Vagina (tissue), 2 donors: ENCODE data around the gene COPG1. TPM values are rescaled to one million over a fixed set of nuclear protein-coding genes. Genes with fewer than 3 reads are reported as not detected.

Experiments used
- DNase-seq, 2 donors: peaks; one replicate each; pipeline ENCODE4 v3.0.0-alpha.2; 2017; ENCODE audit errors: extremely low spot score in 2 of 2
- H3K27ac ChIP-seq: fragments of 200-600 bp; sonication (generic); one replicate; pipeline ENCODE4 v1.5.1; 2019
- H3K27me3 ChIP-seq: fragments of 200-600 bp; sonication (generic); one replicate; pipeline ENCODE4 v1.5.1; 2019
- H3K36me3 ChIP-seq, 2 donors: fragments of 200-600 bp; sonication (generic); one replicate each; pipeline ENCODE4 v1.5.1; 2017 to 2019
- H3K4me1 ChIP-seq: fragments of 200-600 bp; sonication (generic); one replicate; pipeline ENCODE4 v1.5.1; 2019
- H3K4me3 ChIP-seq, 2 donors: fragments of 200-600 bp; sonication (generic); 1 replicate in 1 of 2; 2 replicates in 1 of 2; pipeline ENCODE4 v1.5.1; 2016 to 2019
- H3K9me3 ChIP-seq: fragments of 200-600 bp; sonication (generic); one replicate; pipeline ENCODE4 v1.5.1; 2019
- POLR2A ChIP-seq, 2 donors: fragments of 450-650 bp; IDR thresholded peaks; one replicate each; pipeline ENCODE4 v1.6.1; 2017; ENCODE audit warnings: antibody characterized with exemption in 2 of 2, mild to moderate bottlenecking in 2 of 2, moderate library complexity in 2 of 2
- POLR2AphosphoS5 ChIP-seq, 2 donors: sonication (generic); formaldehyde crosslinking; IDR thresholded peaks; one replicate each; pipeline ENCODE4 v1.9.0; 2017; ENCODE audit warnings: antibody characterized with exemption in 2 of 2, mild to moderate bottlenecking in 2 of 2, low read depth in 1 of 2; ENCODE audit not compliant: insufficient read depth in 1 of 2
- intact Hi-C: fragments of 100-400 bp; cut with DNase I; formaldehyde crosslinking; loops from one replicate; pipeline ENCODE4 v1.15.1; 2023
- total RNA-seq: library from RNA; depleted of rRNA; stranded (reverse); fragments of >200 nt; gene quantifications from one replicate; pipeline ENCODE4 v1.2.3, GENCODE V29; 2016
- TF ChIP-seq, protein P1 (sequence below), 3 experiments: fragments of 450-650 bp in 2 of 3; fragments of 200-600 bp in 1 of 3; sonication (generic) in 1 of 3; IDR thresholded peaks; one replicate each; pipeline ENCODE4 v1.5.1; 2017 to 2019; ENCODE audit warnings: antibody characterized with exemption in 3 of 3, mild to moderate bottlenecking in 2 of 3, moderate library complexity in 2 of 3

Gene COPG1
- total RNA-seq, 1 donor from 2014 or later, result 76.4 TPM

DNA sequence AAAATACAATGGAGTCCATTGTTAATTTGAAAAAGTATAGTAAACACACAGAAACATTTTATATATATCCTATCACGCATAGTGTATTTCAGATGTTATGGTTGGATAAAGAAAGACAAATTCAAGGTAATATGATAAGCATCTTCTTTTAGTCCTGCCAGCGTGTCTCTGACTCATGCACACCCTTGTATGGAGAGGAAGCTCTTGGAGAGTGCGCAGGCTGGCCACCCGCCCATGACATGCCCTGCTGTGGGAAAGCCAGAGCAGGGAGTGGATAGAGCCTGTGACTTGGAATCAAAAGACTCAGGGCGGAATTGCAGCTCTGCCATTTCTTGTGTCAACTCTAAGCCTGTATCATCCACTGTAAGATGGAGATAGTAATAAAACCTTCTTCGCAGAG, 23.0 kb upstream of the COPG1 start:
- Histone ChIP-seq H3K27ac (peak overlapping the region; percentile 81), H3K9me3 (no peaks in the 10 kb centered on the region), H3K4me3 (no peak overlapping the region), H3K27me3 (no peaks in the 10 kb centered on the region), H3K4me1 (peaks cover 59% of the 10 kb centered on the region), H3K36me3 (no peaks in the 10 kb centered on the region)
- no peak for DNase-seq
- TF ChIP-seq POLR2AphosphoS5 (IDR thresholded peaks at IDR 0.05; ENCODE audit: insufficient read depth in 1 of 2, low read depth in 1 of 2), result peak; percentile 34 to 92
- TF ChIP-seq, protein P1, sequence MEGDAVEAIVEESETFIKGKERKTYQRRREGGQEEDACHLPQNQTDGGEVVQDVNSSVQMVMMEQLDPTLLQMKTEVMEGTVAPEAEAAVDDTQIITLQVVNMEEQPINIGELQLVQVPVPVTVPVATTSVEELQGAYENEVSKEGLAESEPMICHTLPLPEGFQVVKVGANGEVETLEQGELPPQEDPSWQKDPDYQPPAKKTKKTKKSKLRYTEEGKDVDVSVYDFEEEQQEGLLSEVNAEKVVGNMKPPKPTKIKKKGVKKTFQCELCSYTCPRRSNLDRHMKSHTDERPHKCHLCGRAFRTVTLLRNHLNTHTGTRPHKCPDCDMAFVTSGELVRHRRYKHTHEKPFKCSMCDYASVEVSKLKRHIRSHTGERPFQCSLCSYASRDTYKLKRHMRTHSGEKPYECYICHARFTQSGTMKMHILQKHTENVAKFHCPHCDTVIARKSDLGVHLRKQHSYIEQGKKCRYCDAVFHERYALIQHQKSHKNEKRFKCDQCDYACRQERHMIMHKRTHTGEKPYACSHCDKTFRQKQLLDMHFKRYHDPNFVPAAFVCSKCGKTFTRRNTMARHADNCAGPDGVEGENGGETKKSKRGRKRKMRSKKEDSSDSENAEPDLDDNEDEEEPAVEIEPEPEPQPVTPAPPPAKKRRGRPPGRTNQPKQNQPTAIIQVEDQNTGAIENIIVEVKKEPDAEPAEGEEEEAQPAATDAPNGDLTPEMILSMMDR (IDR thresholded peaks at IDR 0.05), result no peak
- intact Hi-C loops, result no loop called here

DNA sequence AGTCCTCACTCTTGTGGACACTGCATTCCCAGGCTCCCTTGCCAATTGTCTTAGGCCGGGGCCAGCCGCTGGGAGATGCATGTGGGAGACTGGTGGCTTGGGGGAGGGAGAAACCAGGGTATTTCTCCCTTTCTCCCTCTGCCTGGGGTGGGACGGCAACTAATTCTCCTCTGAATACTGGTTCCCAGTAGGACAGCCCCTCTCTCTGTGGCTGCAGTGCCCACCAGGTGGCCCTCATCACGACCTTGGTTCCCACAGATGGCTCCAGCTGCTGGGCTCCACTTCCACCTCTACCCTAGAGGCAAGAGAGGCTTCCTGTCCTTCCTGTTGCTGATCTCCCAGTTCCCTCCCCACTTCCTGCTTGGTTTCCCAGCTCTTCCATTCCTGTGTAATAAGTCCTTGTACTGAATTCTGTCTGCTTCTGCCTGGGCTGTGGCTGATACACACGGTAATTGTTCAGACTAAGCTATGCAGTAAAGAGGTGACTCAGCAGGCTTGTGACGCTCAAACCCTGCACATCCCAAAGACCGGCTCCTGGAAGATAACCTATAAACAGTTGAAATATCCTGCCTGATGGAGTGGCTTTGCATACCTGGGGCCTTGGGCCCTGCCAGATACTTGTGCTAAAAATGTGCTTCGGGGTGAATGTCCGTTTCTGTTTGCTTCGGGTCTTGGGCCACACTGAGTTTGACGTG, 20.4 kb upstream of the COPG1 start:
- intact Hi-C loops, result no loop called here
- H3K4me1 ChIP-seq, result peaks cover 56% of the 10 kb centered on the region
- no peak for TF ChIP-seq POLR2AphosphoS5 (IDR thresholded peaks at IDR 0.05; ENCODE audit: insufficient read depth in 1 of 2, low read depth in 1 of 2)
- TF ChIP-seq POLR2A (IDR thresholded peaks at IDR 0.05), result no peak
- TF ChIP-seq, protein P1 (IDR thresholded peaks at IDR 0.05), result no peak

DNA sequence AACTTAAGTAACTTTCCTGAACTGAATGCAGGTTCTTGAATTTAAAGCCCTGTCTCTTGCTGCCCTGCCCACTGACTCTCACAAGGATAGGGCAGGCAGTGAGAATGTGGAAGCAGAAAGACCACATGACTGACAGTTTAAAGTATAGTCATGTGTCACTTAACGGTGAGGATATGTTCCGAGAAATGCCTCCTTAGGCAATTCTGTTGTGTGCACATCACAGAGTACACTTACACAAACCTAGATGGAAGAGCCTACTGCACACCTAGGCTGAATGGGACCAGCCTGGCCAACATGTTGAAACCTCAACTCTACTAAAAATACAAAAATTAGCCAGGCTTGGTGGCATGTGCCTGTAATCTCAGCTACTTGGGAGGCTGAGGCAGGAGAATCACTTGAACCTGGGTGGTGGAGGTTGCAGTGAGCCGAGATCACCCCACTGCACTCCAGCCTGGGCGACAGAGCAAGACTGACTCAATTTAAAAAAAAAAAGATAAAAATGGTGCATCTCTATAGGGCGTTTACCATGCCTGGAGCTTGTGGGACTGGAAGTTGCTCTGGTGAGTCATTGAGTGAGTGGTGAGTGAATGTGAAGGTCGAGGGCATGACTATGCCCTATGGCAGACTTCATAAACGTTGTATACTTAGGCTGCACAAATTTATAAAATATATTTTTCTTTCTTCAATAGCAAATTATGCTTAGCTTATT, 18.9 kb upstream of the COPG1 start:
- TF ChIP-seq, protein P1 (IDR thresholded peaks at IDR 0.05), result no peak
- TF ChIP-seq POLR2AphosphoS5 (IDR thresholded peaks at IDR 0.05; ENCODE audit: insufficient read depth in 1 of 2, low read depth in 1 of 2) (peak in 1 of 2 donors; percentile 22), POLR2A (IDR thresholded peaks at IDR 0.05) (no peak)
- Histone ChIP-seq H3K9me3 (no peaks in the 10 kb centered on the region), H3K4me3 (no peak overlapping the region), H3K27ac (no peak overlapping the region), H3K27me3 (no peaks in the 10 kb centered on the region), H3K36me3 (no peaks in the 10 kb centered on the region), H3K4me1 (peaks cover 41% of the 10 kb centered on the region)
- no peak for DNase-seq
- intact Hi-C loops, result no loop called here

More for the DNA sequence above, 20.4 kb upstream of the COPG1 start:
- Histone ChIP-seq H3K27ac (peak overlapping the region; percentile 51), H3K27me3 (no peaks in the 10 kb centered on the region), H3K36me3 (no peaks in the 10 kb centered on the region), H3K9me3 (no peaks in the 10 kb centered on the region), H3K4me3 (no peak overlapping the region)
- DNase-seq, result no peak

DNA sequence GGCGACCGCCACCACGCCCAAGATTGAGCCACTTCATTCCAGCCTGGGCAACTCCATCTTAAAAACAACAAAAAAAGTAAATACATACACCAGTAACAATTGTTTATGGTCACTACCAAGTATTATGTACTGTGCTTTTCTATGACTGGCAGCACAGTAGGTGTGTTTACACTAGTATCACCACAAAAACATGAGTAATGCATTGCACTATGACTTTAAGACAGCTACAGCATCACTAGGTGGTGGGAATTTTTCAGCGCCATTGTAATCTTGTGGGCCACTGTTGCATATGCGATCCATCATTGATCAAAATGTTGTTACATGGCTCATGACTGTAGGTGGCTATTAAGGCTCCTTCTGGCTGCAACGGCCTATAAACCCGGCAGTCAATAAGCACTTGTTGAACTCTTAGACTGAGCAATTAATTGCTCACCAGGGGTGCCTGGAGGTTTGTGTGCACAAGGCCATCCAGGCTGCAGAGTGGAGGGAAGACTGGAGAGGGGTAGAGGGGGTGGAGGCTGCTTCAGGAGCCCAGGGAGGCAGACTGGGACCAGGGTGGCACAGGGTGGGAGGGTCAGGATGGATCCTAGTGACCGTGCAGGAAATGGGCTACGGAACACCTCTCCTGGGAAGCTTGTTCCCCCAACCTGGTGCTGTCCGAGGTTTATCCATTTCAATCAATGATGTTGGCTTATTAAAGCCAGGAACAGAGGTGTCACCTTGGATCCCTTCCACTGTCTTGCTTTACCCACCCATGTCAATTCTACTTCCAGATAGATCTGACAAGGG, 17.9 kb upstream of the COPG1 start:
- no peak overlapping the region for H3K4me3 ChIP-seq
- H3K4me1 ChIP-seq, result peaks cover 31% of the 10 kb centered on the region
- DNase-seq, result no peak
- H3K9me3 ChIP-seq, result no peaks in the 10 kb centered on the region
- intact Hi-C loops, result no loop called here
- H3K27ac ChIP-seq, result no peak overlapping the region
- H3K36me3 ChIP-seq, result no peaks in the 10 kb centered on the region
- TF ChIP-seq POLR2AphosphoS5 (IDR thresholded peaks at IDR 0.05; ENCODE audit: insufficient read depth in 1 of 2, low read depth in 1 of 2), result no peak
- TF ChIP-seq, protein P1 (IDR thresholded peaks at IDR 0.05), result no peak
- no peak for TF ChIP-seq POLR2A (IDR thresholded peaks at IDR 0.05)
- no peaks in the 10 kb centered on the region for H3K27me3 ChIP-seq
